Neural cell (in vitro differentiated cells): Measurements from ENCODE around the gene VSTM2B.

ENCODE experiments used
- CTCF ChIP-seq: fragments of 450-650 bp; IDR thresholded peaks from 2 replicates; pipeline ENCODE4 v1.5.1; 2014; ENCODE audit warnings: antibody characterized with exemption, mild to moderate bottlenecking, moderate library complexity; ENCODE audit not compliant: poor library complexity, severe bottlenecking
- EP300 ChIP-seq: fragments of 450-650 bp; conservative IDR thresholded peaks from 2 replicates; pipeline ENCODE4 v1.6.1; 2014; ENCODE audit warnings: antibody characterized with exemption, mild to moderate bottlenecking, moderate library complexity; ENCODE audit not compliant: poor library complexity, severe bottlenecking
- EZH2 ChIP-seq: fragments of 200-600, 300-800 bp; shearing (Covaris generic), sonication (generic); IDR thresholded peaks from 2 replicates; pipeline ENCODE4 v1.6.1; 2014; ENCODE audit warnings: antibody characterized with exemption, low read length, borderline replicate concordance, mild to moderate bottlenecking; ENCODE audit not compliant: insufficient read depth, poor library complexity, severe bottlenecking
- POLR2AphosphoS5 ChIP-seq: IDR thresholded peaks from 2 replicates; pipeline ENCODE4 v1.6.1; 2012
- RAD21 ChIP-seq: fragments of 450-650 bp; conservative IDR thresholded peaks from 2 replicates; pipeline ENCODE4 v1.6.1; 2014; ENCODE audit warnings: antibody characterized with exemption, mild to moderate bottlenecking, moderate library complexity
- SMC3 ChIP-seq: fragments of 450-650 bp; conservative IDR thresholded peaks from 2 replicates; pipeline ENCODE4 v1.6.1; 2014; ENCODE audit warnings: antibody characterized with exemption, mild to moderate bottlenecking, moderate library complexity; ENCODE audit not compliant: poor library complexity
- TAF1 ChIP-seq: IDR thresholded peaks from 2 replicates; pipeline ENCODE4 v1.6.1; 2012; ENCODE audit warnings: low read depth

- TF ChIP-seq CTCF (no peak), EZH2 (no peak), RAD21 (no peak), POLR2AphosphoS5 (no peak), SMC3 (no peak), TAF1 (no peak), EP300 (no peak)
Observed at GRCh38 chr19:29583196-29583999, 57.6 kb downstream of the VSTM2B start.
